Liver (tissue), 9 donors: ENCODE data around the gene IFT122. TPM values are rescaled to one million over a fixed set of nuclear protein-coding genes. Genes with fewer than 3 reads are reported as not detected.

Source experiments
- DNase-seq: peaks from one replicate; pipeline ENCODE4 v3.0.0-alpha.2; 2017; ENCODE audit warnings: low spot score
- H3K27ac ChIP-seq, 2 donors: one replicate each; pipeline ENCODE4 v1.7.0; 2013; ENCODE audit warnings: inconsistent platforms in 2 of 2, low read length in 2 of 2, control low read depth in 1 of 2, low read depth in 1 of 2, mild to moderate bottlenecking in 1 of 2
- H3K27me3 ChIP-seq, 4 donors: one replicate each; pipeline versions ENCODE4 v1.6.1 to v1.7.0; 2013; ENCODE audit warnings: low read length in 3 of 4, inconsistent platforms in 1 of 4, mild to moderate bottlenecking in 1 of 4, moderate library complexity in 1 of 4; ENCODE audit not compliant: control insufficient read depth in 4 of 4, insufficient read depth in 4 of 4
- H3K36me3 ChIP-seq, 4 donors: one replicate each; pipeline versions ENCODE4 v1.6.1 to v1.7.0; 2013; ENCODE audit warnings: low read length in 3 of 4, mild to moderate bottlenecking in 3 of 4, low read depth in 1 of 4, moderate library complexity in 1 of 4; ENCODE audit not compliant: control insufficient read depth in 4 of 4, insufficient read depth in 3 of 4
- H3K4me1 ChIP-seq, 4 donors: one replicate each; pipeline versions ENCODE4 v1.6.1 to v1.7.0; 2013; ENCODE audit warnings: low read length in 3 of 4, mild to moderate bottlenecking in 3 of 4, moderate library complexity in 1 of 4; ENCODE audit not compliant: control insufficient read depth in 4 of 4, insufficient read depth in 4 of 4
- H3K4me3 ChIP-seq, 3 donors: one replicate each; pipeline versions ENCODE4 v1.6.1 to v1.7.0; 2013; ENCODE audit warnings: low read length in 3 of 3, control low read depth in 1 of 3, low read depth in 1 of 3, mild to moderate bottlenecking in 1 of 3
- H3K9ac ChIP-seq, 2 donors: one replicate each; pipeline ENCODE4 v1.7.0; 2013; ENCODE audit warnings: low read length in 2 of 2, mild to moderate bottlenecking in 2 of 2, moderate library complexity in 2 of 2, control low read depth in 1 of 2, low read depth in 1 of 2
- H3K9me3 ChIP-seq, 4 donors: one replicate each; pipeline versions ENCODE4 v1.6.1 to v1.7.0; 2013; ENCODE audit warnings: low read length in 3 of 4; ENCODE audit not compliant: control insufficient read depth in 4 of 4
- ATF3 ChIP-seq: IDR thresholded peaks from 2 replicates; pipeline ENCODE4 v1.6.1; 2016; ENCODE audit warnings: antibody characterized with exemption
- EGR1 ChIP-seq, 2 donors: IDR thresholded peaks; 2 replicates each; pipeline ENCODE4 v1.6.1; 2016 to 2018; ENCODE audit warnings: antibody characterized with exemption in 2 of 2, low read depth in 2 of 2
- FOXA1 ChIP-seq: IDR thresholded peaks from 2 replicates; pipeline ENCODE4 v1.6.1; 2016; ENCODE audit warnings: antibody characterized with exemption
- FOXA2 ChIP-seq: IDR thresholded peaks from 2 replicates; pipeline ENCODE4 v1.6.1; 2016; ENCODE audit warnings: antibody characterized with exemption
- GABPA ChIP-seq, 2 donors: IDR thresholded peaks in 1 of 2; conservative IDR thresholded peaks in 1 of 2; 2 replicates each; pipeline ENCODE4 v1.6.1; 2016; ENCODE audit warnings: antibody characterized with exemption in 2 of 2, mild to moderate bottlenecking in 1 of 2, moderate library complexity in 1 of 2
- HNF4A ChIP-seq, 2 donors: conservative IDR thresholded peaks; 2 replicates each; pipeline ENCODE4 v1.6.1; 2016; ENCODE audit warnings: antibody characterized with exemption in 2 of 2, mild to moderate bottlenecking in 2 of 2
- HNF4G ChIP-seq: IDR thresholded peaks from 2 replicates; pipeline ENCODE4 v1.6.1; 2016; ENCODE audit warnings: antibody characterized with exemption
- JUND ChIP-seq, 2 donors: IDR thresholded peaks; 2 replicates each; pipeline ENCODE4 v1.6.1; 2016; ENCODE audit warnings: antibody characterized with exemption in 2 of 2
- MAX ChIP-seq: IDR thresholded peaks from 2 replicates; pipeline ENCODE4 v1.6.1; 2016; ENCODE audit warnings: antibody characterized with exemption
- NR2F2 ChIP-seq: IDR thresholded peaks from 2 replicates; pipeline ENCODE4 v1.6.1; 2016; ENCODE audit warnings: antibody characterized with exemption
- RAD21 ChIP-seq, 2 donors: IDR thresholded peaks; 2 replicates each; pipeline ENCODE4 v1.6.1; 2016; ENCODE audit warnings: antibody characterized with exemption in 2 of 2, mild to moderate bottlenecking in 2 of 2
- RXRA ChIP-seq, 2 donors: IDR thresholded peaks; 2 replicates each; pipeline ENCODE4 v1.6.1; 2017 to 2018; ENCODE audit warnings: antibody characterized with exemption in 2 of 2, mild to moderate bottlenecking in 1 of 2
- SP1 ChIP-seq: IDR thresholded peaks from 2 replicates; pipeline ENCODE4 v1.6.1; 2018; ENCODE audit warnings: antibody characterized with exemption, mild to moderate bottlenecking
- TAF1 ChIP-seq: conservative IDR thresholded peaks from 2 replicates; pipeline ENCODE4 v1.6.1; 2016; ENCODE audit warnings: antibody characterized with exemption, mild to moderate bottlenecking
- YY1 ChIP-seq: IDR thresholded peaks from 2 replicates; pipeline ENCODE4 v1.6.1; 2016; ENCODE audit warnings: antibody characterized with exemption, mild to moderate bottlenecking
- ZBTB33 ChIP-seq: IDR thresholded peaks from 2 replicates; pipeline ENCODE4 v1.6.1; 2016; ENCODE audit warnings: antibody characterized with exemption
- WGBS: extraction: QIAGEN DNeasy Blood & Tissue Kit; methylation state at CpG from one replicate; pipeline ENCODE4 v1.1.7; 2013; 5-methylcytosine and 5-hydroxymethylcytosine counted together
- polyA plus RNA-seq, 2 donors: library from polyadenylated mRNA; stranded (reverse) in 1 of 2; unstranded in 1 of 2; fragments of 200-250 nt in 1 of 2; fragments of >200 nt in 1 of 2; fragmentation: Nextera tagmentation in 1 of 2; extraction: Ambion mirVana in 1 of 2; gene quantifications; one replicate each; pipeline versions ENCODE4 v1.2.1 to v1.2.3, GENCODE V29; 2013 to 2015
- total RNA-seq, 2 donors: library from RNA; depleted of rRNA; stranded (reverse); fragments of >200 nt; gene quantifications; one replicate each; pipeline ENCODE4 v1.2.3, GENCODE V29; 2014
- TF ChIP-seq, protein P1 (sequence below): fragments of 150-350 bp; IDR thresholded peaks from 2 replicates; pipeline ENCODE4 v1.5.1; 2017; ENCODE audit warnings: improper control_type of control experiment, low read depth, low read length; ENCODE audit not compliant: missing input control
- TF ChIP-seq, protein P2 (sequence below): IDR thresholded peaks from 2 replicates; pipeline ENCODE4 v1.6.1; 2016; ENCODE audit warnings: antibody characterized with exemption, mild to moderate bottlenecking
- donor health status: healthy.
- donor health status: healthy.
- donor health status: healthy.
- donor health status: healthy.
- donor health status: healthy.

Gene IFT122
- total and polyA plus RNA-seq, 4 donors = 3.3 to 25.8 (median 10.6) TPM

DNA sequence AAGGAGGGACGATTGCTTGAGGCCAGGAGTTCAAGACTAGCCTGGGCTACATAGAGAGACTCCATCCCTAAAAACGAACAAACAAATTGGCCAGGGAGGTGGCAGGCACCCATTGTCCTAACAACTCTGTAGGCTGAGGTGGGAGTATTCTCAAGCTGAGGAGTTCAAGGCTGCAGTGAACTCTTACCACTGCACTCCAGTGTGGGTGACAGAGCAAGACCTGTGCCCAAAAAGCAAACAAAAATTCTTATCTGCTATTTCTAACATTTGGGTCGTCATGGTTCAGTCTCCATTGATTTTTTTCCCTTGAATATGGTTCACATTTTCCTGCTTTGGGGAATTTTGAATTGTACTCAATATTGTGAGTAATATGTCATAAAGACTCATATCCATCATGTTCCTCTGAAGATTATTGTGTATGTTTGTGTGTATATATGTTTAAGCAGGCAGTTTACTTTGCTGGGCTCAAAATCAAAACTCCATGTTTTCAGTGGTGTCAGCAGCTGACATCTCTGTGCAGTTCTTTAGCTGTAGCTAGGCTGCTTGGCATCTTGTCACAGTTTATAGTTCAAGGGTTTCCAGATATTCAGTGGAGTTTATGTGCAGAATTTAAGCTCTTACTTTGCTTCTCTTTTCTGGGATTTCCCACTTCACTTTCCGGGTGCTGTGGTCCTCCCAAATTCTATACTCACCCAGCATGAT, 33.2 kb downstream of the IFT122 start:
- TF ChIP-seq RXRA (IDR thresholded peaks at IDR 0.05) (peak; percentile 81 to 82), SP1 (peak; percentile 61), FOXA2 (peak; percentile 19), NR2F2 (no peak), HNF4G (no peak), RAD21 (IDR thresholded peaks at IDR 0.05) (peak in 1 of 2 donors; percentile 1), ZBTB33 (no peak), YY1 (peak; percentile 80), GABPA (IDR thresholded peaks at IDR 0.05 in 1 of 2, conservative IDR thresholded peaks at IDR 0.05 in 1 of 2) (no peak), HNF4A (conservative IDR thresholded peaks at IDR 0.05) (peak; percentile 54 to 60)
- TF ChIP-seq, protein P1, sequence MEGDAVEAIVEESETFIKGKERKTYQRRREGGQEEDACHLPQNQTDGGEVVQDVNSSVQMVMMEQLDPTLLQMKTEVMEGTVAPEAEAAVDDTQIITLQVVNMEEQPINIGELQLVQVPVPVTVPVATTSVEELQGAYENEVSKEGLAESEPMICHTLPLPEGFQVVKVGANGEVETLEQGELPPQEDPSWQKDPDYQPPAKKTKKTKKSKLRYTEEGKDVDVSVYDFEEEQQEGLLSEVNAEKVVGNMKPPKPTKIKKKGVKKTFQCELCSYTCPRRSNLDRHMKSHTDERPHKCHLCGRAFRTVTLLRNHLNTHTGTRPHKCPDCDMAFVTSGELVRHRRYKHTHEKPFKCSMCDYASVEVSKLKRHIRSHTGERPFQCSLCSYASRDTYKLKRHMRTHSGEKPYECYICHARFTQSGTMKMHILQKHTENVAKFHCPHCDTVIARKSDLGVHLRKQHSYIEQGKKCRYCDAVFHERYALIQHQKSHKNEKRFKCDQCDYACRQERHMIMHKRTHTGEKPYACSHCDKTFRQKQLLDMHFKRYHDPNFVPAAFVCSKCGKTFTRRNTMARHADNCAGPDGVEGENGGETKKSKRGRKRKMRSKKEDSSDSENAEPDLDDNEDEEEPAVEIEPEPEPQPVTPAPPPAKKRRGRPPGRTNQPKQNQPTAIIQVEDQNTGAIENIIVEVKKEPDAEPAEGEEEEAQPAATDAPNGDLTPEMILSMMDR = no peak
- TF ChIP-seq, protein P2, sequence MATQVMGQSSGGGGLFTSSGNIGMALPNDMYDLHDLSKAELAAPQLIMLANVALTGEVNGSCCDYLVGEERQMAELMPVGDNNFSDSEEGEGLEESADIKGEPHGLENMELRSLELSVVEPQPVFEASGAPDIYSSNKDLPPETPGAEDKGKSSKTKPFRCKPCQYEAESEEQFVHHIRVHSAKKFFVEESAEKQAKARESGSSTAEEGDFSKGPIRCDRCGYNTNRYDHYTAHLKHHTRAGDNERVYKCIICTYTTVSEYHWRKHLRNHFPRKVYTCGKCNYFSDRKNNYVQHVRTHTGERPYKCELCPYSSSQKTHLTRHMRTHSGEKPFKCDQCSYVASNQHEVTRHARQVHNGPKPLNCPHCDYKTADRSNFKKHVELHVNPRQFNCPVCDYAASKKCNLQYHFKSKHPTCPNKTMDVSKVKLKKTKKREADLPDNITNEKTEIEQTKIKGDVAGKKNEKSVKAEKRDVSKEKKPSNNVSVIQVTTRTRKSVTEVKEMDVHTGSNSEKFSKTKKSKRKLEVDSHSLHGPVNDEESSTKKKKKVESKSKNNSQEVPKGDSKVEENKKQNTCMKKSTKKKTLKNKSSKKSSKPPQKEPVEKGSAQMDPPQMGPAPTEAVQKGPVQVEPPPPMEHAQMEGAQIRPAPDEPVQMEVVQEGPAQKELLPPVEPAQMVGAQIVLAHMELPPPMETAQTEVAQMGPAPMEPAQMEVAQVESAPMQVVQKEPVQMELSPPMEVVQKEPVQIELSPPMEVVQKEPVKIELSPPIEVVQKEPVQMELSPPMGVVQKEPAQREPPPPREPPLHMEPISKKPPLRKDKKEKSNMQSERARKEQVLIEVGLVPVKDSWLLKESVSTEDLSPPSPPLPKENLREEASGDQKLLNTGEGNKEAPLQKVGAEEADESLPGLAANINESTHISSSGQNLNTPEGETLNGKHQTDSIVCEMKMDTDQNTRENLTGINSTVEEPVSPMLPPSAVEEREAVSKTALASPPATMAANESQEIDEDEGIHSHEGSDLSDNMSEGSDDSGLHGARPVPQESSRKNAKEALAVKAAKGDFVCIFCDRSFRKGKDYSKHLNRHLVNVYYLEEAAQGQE = peak; percentile 3
- H3K27me3 ChIP-seq = no peaks in the 10 kb centered on the region
- no peak overlapping the region for H3K9ac ChIP-seq
- H3K9me3 ChIP-seq = no peaks in the 10 kb centered on the region
- peaks cover 0 to 4% (median 4%) of the 10 kb centered on the region in 4 donors for H3K36me3 ChIP-seq
- WGBS = 37% methylated on average over 4 of the region's 4 CpGs
- no peak overlapping the region for H3K4me3 ChIP-seq
- no peak overlapping the region for H3K27ac ChIP-seq
- H3K4me1 ChIP-seq = peaks cover 5 to 27% (median 24%) of the 10 kb centered on the region in 4 donors
- DNase-seq = no peak

GRCh38 chr3:129473769-129474152, 33.7 kb downstream of the IFT122 start:
- no peaks in the 10 kb centered on the region for H3K9me3 ChIP-seq
- no peak overlapping the region for H3K9ac ChIP-seq
- no peak overlapping the region for H3K4me3 ChIP-seq
- no peaks in the 10 kb centered on the region for H3K27me3 ChIP-seq
- peaks cover 0 to 22% (median 19%) of the 10 kb centered on the region in 4 donors for H3K4me1 ChIP-seq
- peaks cover 0 to 4% (median 4%) of the 10 kb centered on the region in 4 donors for H3K36me3 ChIP-seq
- DNase-seq = no peak
- H3K27ac ChIP-seq = no peak overlapping the region
- WGBS = 71% methylated on average over 4 of the region's 4 CpGs
- TF ChIP-seq, protein P1 = no peak
- no peak for TF ChIP-seq ATF3
- TF ChIP-seq RAD21 (IDR thresholded peaks at IDR 0.05) = no peak
- TF ChIP-seq TAF1 = no peak
- no peak for TF ChIP-seq FOXA1
- no peak for TF ChIP-seq NR2F2
- no peak for TF ChIP-seq ZBTB33
- TF ChIP-seq HNF4G = no peak
- TF ChIP-seq SP1 = no peak
- no peak for TF ChIP-seq MAX
- TF ChIP-seq YY1 = no peak
- no peak for TF ChIP-seq EGR1 (IDR thresholded peaks at IDR 0.05; ENCODE audit: low read depth in 2 of 2)
- no peak for TF ChIP-seq FOXA2
- TF ChIP-seq GABPA (IDR thresholded peaks at IDR 0.05 in 1 of 2, conservative IDR thresholded peaks at IDR 0.05 in 1 of 2) = no peak
- no peak for TF ChIP-seq RXRA (IDR thresholded peaks at IDR 0.05)
- no peak for TF ChIP-seq HNF4A (conservative IDR thresholded peaks at IDR 0.05)
- TF ChIP-seq JUND (IDR thresholded peaks at IDR 0.05) = no peak
